ENCODE results near the gene CALML3. TPM values are rescaled to one million over a fixed set of nuclear protein-coding genes. Genes with fewer than 3 reads are reported as not detected.
"Not testable (repeated sequence)": the region's sequence is repeated elsewhere in the genome, so short reads cannot be mapped to it uniquely, and the experiment has no call there.

The CALML3 gene
- total RNA-seq (not detected), polyA plus RNA-seq (not detected), total RNA-seq (not detected)

DNA sequence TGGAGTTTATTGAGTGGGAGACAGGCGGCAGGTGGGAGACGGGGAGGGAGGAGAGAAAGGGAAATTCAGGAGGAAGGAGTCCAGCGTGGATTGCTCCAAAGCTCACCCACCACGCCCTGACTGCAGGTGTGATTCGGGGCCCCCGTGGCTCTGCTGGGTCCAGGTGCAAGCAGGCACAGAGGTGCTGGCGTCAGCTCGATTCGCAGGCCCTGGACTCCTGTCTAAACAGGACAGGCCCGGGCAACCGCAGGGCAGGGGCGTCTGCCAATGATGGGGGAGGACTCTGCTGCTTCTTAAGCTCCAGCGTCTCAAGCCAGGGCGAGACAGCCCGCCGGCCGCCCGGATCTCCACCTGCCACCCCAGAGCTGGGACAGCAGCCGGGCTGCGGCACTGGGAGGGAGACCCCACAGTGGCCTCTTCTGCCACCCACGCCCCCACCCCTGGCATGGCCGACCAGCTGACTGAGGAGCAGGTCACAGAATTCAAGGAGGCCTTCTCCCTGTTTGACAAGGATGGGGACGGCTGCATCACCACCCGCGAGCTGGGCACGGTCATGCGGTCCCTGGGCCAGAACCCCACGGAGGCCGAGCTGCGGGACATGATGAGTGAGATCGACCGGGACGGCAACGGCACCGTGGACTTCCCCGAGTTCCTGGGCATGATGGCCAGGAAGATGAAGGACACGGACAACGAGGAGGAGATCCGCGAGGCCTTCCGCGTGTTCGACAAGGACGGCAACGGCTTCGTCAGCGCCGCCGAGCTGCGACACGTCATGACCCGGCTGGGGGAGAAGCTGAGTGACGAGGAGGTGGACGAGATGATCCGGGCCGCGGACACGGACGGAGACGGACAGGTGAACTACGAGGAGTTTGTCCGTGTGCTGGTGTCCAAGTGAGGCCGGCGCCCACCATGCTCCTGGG, at the start of gene CALML3:
TSS of gene CALML3 (plus strand) at position 321 of the 920 bp plus-strand sequence. CDS start at position 446, 125 bp downstream.
- no peak for DNase-seq
- peaks cover 0 to 1% (median 0%) of the 10 kb centered on the region in 7 donors for H3K4me1 Mint-ChIP-seq
- POLR2A ChIA-PET, result no interaction called here
- no peaks in the 10 kb centered on the region for H3K36me3 Mint-ChIP-seq
- H3K27me3 Mint-ChIP-seq, result peaks cover 0 to 3% (median 0%) of the 10 kb centered on the region in 5 donors
- H3K4me1 ChIP-seq (ENCODE audit: control insufficient read depth in 2 of 2, insufficient read depth in 2 of 2, low read length in 2 of 2), result no peaks in the 10 kb centered on the region
- ATAC-seq, result no peak
- no peaks in the 10 kb centered on the region for H3K36me3 ChIP-seq (ENCODE audit: control insufficient read depth in 2 of 3, insufficient read depth in 3 of 3, low read length in 3 of 3)
- H3K4me3 Mint-ChIP-seq, result no peak within 1 kb of the TSS
- H3K27me3 ChIP-seq (ENCODE audit: control insufficient read depth in 2 of 2, insufficient read depth in 2 of 2, low read length in 2 of 2), result no peaks in the 10 kb centered on the region
- peak within 1 kb of the TSS in 1 of 9 donors; percentile 9 for H3K27ac Mint-ChIP-seq
- H3K4me3 ChIP-seq (ENCODE audit: low read length), result no peak within 1 kb of the TSS
- CTCF ChIA-PET, result no interaction called here
- no peaks in the 10 kb centered on the region for H3K9me3 ChIP-seq (ENCODE audit: control insufficient read depth in 2 of 3, low read length in 3 of 3)
- intact Hi-C loops (cut with micrococcal nuclease), result no loop called here
- peaks cover 0 to 2% (median 0%) of the 10 kb centered on the region in 11 donors for H3K9me3 Mint-ChIP-seq
- no peak within 1 kb of the TSS for H3K27ac ChIP-seq (ENCODE audit: low read depth, low read length)

DNA sequence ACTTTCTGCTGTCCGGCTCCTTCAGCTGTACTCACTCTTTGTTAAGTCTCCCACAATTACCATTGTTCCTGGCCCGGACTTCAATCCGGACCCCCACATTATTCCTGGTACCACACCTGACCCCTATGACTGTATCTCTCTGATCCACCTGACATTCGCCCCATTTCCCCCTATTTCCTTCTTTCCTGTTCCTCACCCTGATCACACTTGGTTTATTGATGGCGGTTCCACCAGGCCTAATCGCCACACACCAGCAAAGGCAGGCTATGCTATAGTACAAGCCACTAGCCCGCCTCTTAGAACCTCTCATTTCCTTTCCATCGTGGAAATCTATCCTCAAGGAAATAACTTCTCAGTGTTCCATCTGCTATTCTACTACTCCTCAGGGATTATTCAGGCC, 49.7 kb upstream of the CALML3 start:
- H3K27ac Mint-ChIP-seq; intact Hi-C loops (cut with micrococcal nuclease); CTCF ChIA-PET; H3K4me3 ChIP-seq (ENCODE audit: low read length); H3K27ac ChIP-seq (ENCODE audit: low read depth, low read length); H3K4me1 Mint-ChIP-seq; ATAC-seq; H3K27me3 Mint-ChIP-seq; DNase-seq; POLR2A ChIA-PET; H3K36me3 ChIP-seq (ENCODE audit: control insufficient read depth in 2 of 3, insufficient read depth in 3 of 3, low read length in 3 of 3); H3K9me3 ChIP-seq (ENCODE audit: control insufficient read depth in 2 of 3, low read length in 3 of 3); H3K27me3 ChIP-seq (ENCODE audit: control insufficient read depth in 2 of 2, insufficient read depth in 2 of 2, low read length in 2 of 2); H3K4me3 Mint-ChIP-seq; H3K36me3 Mint-ChIP-seq; H3K9me3 Mint-ChIP-seq; H3K4me1 ChIP-seq (ENCODE audit: control insufficient read depth in 2 of 2, insufficient read depth in 2 of 2, low read length in 2 of 2): not testable (repeated sequence)

DNA sequence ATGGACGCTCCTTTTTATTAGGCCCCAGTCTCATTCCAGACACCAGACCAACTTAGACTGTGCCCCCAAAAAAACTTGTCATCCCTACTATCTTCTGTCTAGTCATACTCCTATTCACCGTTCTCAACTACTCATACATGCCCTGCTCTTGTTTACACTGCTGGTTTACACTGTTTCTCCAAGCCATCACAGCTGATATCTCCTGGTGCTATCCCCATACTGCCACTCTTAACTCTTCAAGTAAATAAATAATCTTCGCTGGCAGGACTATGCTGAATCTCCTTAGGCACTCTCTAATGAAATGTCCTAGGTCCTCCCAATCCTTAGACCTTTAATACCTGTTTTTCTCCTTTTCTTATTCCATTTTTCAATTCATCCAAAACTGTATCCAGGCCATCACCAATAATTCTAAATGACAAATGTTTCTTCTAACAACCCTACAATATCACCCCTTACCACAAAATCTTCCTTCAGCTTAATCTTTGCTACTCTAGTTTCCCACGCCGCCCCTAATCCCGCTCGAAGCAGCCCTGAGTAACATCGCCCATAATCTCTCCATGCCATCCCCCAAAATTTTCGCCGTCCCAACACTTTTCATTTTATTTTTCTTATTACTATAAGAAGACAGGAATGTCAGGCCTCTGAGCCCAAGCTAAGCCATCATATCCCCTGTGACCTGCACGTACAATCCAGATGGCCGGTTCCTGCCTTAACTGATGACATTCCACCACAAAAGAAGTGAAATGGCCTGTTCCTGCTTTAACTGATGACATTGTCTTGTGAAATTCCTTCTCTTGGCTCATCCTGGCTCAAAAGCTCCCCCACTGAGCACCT, 48.6 kb upstream of the CALML3 start:
- CTCF ChIA-PET; H3K4me1 Mint-ChIP-seq; H3K36me3 Mint-ChIP-seq; POLR2A ChIA-PET; DNase-seq; ATAC-seq; H3K27ac Mint-ChIP-seq; H3K9me3 Mint-ChIP-seq; H3K27me3 ChIP-seq (ENCODE audit: control insufficient read depth in 2 of 2, insufficient read depth in 2 of 2, low read length in 2 of 2); H3K4me3 ChIP-seq (ENCODE audit: low read length); H3K27me3 Mint-ChIP-seq; H3K36me3 ChIP-seq (ENCODE audit: control insufficient read depth in 2 of 3, insufficient read depth in 3 of 3, low read length in 3 of 3); H3K4me1 ChIP-seq (ENCODE audit: control insufficient read depth in 2 of 2, insufficient read depth in 2 of 2, low read length in 2 of 2); H3K9me3 ChIP-seq (ENCODE audit: control insufficient read depth in 2 of 3, low read length in 3 of 3); H3K4me3 Mint-ChIP-seq; intact Hi-C loops (cut with micrococcal nuclease); H3K27ac ChIP-seq (ENCODE audit: low read depth, low read length): not testable (repeated sequence)

DNA sequence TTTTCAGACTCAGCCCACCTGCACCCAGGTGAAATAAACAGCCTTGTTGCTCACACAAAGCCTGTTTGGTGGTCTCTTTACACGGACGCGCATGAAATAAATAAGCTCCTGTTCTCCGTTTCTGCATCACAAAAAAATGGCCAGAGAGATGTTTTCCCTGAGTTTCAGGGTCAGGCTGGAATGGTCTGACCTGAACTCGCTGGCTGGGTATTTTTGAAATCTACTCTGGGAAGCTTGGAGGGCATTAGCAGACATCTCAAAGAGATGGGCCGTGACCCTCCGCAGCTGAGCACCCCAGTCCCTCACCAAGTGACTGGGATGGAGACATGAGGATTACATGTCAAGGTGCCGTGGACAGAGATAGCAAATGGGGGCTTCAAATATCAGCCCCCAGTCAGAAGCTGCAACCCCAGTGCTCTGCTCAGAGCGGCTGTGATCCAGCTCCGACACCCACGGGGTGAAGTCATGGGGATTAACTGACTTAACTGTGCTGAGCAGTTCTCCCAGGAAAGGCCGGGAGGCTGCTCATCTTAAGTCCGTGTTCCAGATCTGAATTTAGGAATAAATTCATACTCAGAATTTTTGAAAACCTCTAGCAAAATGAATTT, 47.7 kb upstream of the CALML3 start:
- H3K36me3 Mint-ChIP-seq, result no peaks in the 10 kb centered on the region
- no peaks in the 10 kb centered on the region for H3K36me3 ChIP-seq (ENCODE audit: control insufficient read depth in 2 of 3, insufficient read depth in 3 of 3, low read length in 3 of 3)
- ATAC-seq (no peak), DNase-seq (no peak)
- POLR2A ChIA-PET, result no interaction called here
- no peaks in the 10 kb centered on the region for H3K27me3 ChIP-seq (ENCODE audit: control insufficient read depth in 2 of 2, insufficient read depth in 2 of 2, low read length in 2 of 2)
- peaks cover 0 to 3% (median 0%) of the 10 kb centered on the region in 7 donors for H3K4me1 Mint-ChIP-seq
- no peak overlapping the region for H3K4me3 Mint-ChIP-seq
- no peak overlapping the region for H3K27ac ChIP-seq (ENCODE audit: low read depth, low read length)
- H3K9me3 ChIP-seq (ENCODE audit: control insufficient read depth in 2 of 3, low read length in 3 of 3), result no peaks in the 10 kb centered on the region
- no peaks in the 10 kb centered on the region for H3K4me1 ChIP-seq (ENCODE audit: control insufficient read depth in 2 of 2, insufficient read depth in 2 of 2, low read length in 2 of 2)
- no peaks in the 10 kb centered on the region for H3K9me3 Mint-ChIP-seq
- H3K27me3 Mint-ChIP-seq, result no peaks in the 10 kb centered on the region
- intact Hi-C loops (cut with micrococcal nuclease), result no loop called here
- no peak overlapping the region for H3K27ac Mint-ChIP-seq
- H3K4me3 ChIP-seq (ENCODE audit: low read length), result no peak overlapping the region
- CTCF ChIA-PET, result no interaction called here

DNA sequence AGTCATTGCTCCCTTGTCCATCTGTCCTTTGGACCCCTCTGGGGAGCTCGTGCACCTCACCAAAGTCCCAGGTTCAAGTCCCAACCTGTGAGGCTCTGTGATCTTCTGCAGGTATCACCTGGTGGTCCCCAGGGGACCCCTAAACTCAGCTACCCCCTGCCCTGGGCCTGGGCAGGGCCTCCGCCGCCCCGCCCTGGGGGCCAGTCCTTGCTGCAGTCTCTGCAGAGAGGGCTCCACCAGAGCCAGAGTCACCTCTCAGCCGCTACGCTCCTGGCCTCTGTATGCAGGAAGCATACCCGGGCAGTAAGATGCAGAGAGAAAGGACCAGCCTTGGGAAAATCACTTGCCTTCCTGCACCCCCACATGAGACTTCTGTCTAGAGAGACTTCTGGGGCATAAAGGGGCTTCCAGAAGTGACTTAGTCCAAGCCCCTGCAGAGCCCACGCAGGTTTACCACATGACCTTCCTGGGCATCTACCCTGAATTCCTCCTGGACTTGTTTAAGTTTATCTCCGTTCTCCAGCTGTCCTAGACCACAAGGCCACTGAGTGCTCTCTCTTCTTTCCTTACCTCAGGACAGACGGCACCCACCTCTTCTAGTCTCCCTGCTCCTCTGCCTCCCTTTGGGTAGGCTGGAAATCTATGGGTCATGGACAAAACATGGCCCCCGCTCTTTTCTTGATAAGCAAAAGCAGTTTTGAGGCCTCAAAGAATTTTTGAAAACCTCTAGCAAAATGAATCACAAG, 46.6 kb upstream of the CALML3 start:
- Mint-ChIP-seq H3K9me3 (no peaks in the 10 kb centered on the region), H3K27me3 (peaks cover 0 to 3% (median 0%) of the 10 kb centered on the region in 5 donors), H3K4me3 (no peak overlapping the region), H3K36me3 (no peaks in the 10 kb centered on the region), H3K27ac (no peak overlapping the region), H3K4me1 (peaks cover 0 to 3% (median 0%) of the 10 kb centered on the region in 7 donors)
- Histone ChIP-seq H3K4me3 (ENCODE audit: low read length) (no peak overlapping the region), H3K27me3 (ENCODE audit: control insufficient read depth in 2 of 2, insufficient read depth in 2 of 2, low read length in 2 of 2) (no peaks in the 10 kb centered on the region), H3K4me1 (ENCODE audit: control insufficient read depth in 2 of 2, insufficient read depth in 2 of 2, low read length in 2 of 2) (no peaks in the 10 kb centered on the region), H3K9me3 (ENCODE audit: control insufficient read depth in 2 of 3, low read length in 3 of 3) (no peaks in the 10 kb centered on the region), H3K36me3 (ENCODE audit: control insufficient read depth in 2 of 3, insufficient read depth in 3 of 3, low read length in 3 of 3) (no peaks in the 10 kb centered on the region), H3K27ac (ENCODE audit: low read depth, low read length) (no peak overlapping the region)
- ChIA-PET POLR2A (no interaction called here), CTCF (interaction anchor here (0.6 kb wide), 1 partner anchor 325 kb away, joined by 3 read pairs; no protein-coding TSS in a partner anchor)
- intact Hi-C loops (cut with micrococcal nuclease), result no loop called here
- DNase-seq (no peak), ATAC-seq (no peak)

DNA sequence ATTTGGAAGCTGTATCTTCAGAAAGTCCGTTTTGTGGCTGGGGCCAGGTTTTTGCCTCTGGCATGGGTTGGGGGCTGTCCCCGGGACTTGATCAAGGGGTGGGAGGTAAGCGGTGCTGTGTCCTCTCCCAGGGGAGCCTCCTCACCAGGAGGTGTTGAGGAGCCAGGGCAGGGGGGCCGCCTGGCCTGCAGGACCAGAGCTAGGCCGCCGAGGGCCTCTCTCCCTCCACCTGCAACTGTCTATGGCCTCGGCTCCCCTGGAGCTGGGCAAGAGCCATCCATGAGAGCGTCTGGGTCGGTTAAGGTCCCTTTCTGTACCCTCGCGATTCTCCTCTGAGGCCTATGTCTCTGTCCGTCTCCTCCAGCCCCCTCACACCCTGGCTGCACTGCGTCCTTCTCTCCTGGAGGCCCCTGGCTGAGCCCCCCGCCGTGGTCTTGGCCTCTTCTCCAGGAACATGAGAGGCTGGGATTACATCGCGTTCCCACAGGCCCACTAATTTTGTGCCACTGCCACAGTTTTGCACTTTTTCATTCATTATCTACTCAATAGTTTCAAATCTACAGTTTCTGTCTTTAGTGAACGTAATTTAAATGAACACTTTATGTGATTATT, 46.0 kb upstream of the CALML3 start:
- ATAC-seq (no peak), DNase-seq (no peak)
- intact Hi-C loops (cut with micrococcal nuclease), result no loop called here
- no peak overlapping the region for H3K27ac ChIP-seq (ENCODE audit: low read depth, low read length)
- H3K4me3 ChIP-seq (ENCODE audit: low read length), result no peak overlapping the region
- no peaks in the 10 kb centered on the region for H3K36me3 ChIP-seq (ENCODE audit: control insufficient read depth in 2 of 3, insufficient read depth in 3 of 3, low read length in 3 of 3)
- POLR2A ChIA-PET, result no interaction called here
- Mint-ChIP-seq H3K9me3 (no peaks in the 10 kb centered on the region), H3K27me3 (peaks cover 0 to 3% (median 0%) of the 10 kb centered on the region in 5 donors), H3K4me3 (no peak overlapping the region), H3K4me1 (peaks cover 0 to 3% (median 0%) of the 10 kb centered on the region in 7 donors), H3K27ac (peak overlapping the region in 1 of 9 donors; percentile 54), H3K36me3 (no peaks in the 10 kb centered on the region)
- no peaks in the 10 kb centered on the region for H3K9me3 ChIP-seq (ENCODE audit: control insufficient read depth in 2 of 3, low read length in 3 of 3)
- no peaks in the 10 kb centered on the region for H3K4me1 ChIP-seq (ENCODE audit: control insufficient read depth in 2 of 2, insufficient read depth in 2 of 2, low read length in 2 of 2)
- CTCF ChIA-PET, result interaction anchor here (0.6 kb wide), 1 partner anchor 325 kb away, joined by 3 read pairs; no protein-coding TSS in a partner anchor
- no peaks in the 10 kb centered on the region for H3K27me3 ChIP-seq (ENCODE audit: control insufficient read depth in 2 of 2, insufficient read depth in 2 of 2, low read length in 2 of 2)

Measured in naive thymus-derived CD4-positive, alpha-beta T cell (primary cell).